HFFc6 (cell line): ENCODE measurements around the gene SOHLH1. TPM values are rescaled to one million over a fixed set of nuclear protein-coding genes. Genes with fewer than 3 reads are reported as not detected.

Source experiments
- DNase-seq: peaks from one replicate; pipeline ENCODE4 v3.0.0-alpha.2; 2018
- H3K27ac Mint-ChIP-seq: 2 replicates; pipeline ENCODE4 v1.8.0; 2020; ENCODE audit warnings: mild to moderate bottlenecking, mixed read lengths
- H3K27me3 Mint-ChIP-seq: 2 replicates; pipeline ENCODE4 v1.8.0; 2021; ENCODE audit warnings: mild to moderate bottlenecking, moderate library complexity, mixed read lengths; ENCODE audit not compliant: insufficient read depth
- H3K36me3 Mint-ChIP-seq: 2 replicates; pipeline ENCODE4 v1.8.0; 2021; ENCODE audit warnings: low read depth, mixed read lengths
- H3K4me1 Mint-ChIP-seq: 2 replicates; pipeline ENCODE4 v1.8.0; 2020; ENCODE audit warnings: low read depth, mixed read lengths
- H3K4me3 Mint-ChIP-seq: 2 replicates; pipeline ENCODE4 v1.8.0; 2020; ENCODE audit warnings: mild to moderate bottlenecking, moderate library complexity, mixed read lengths
- H3K9me3 Mint-ChIP-seq: 2 replicates; pipeline ENCODE4 v1.8.0; 2020; ENCODE audit warnings: mild to moderate bottlenecking, mixed read lengths
- long read RNA-seq: library from polyadenylated mRNA; unstranded; transcript quantifications from one replicate; pipeline ENCODE4 v2.0.0, GENCODE V29; 2019
- total RNA-seq, 6 experiments: library from RNA; stranded (reverse); fragmentation: NEBNext Ultra II Directional; extraction: Animal tissue kit (Norgen Biotek cat#: 25700); gene quantifications; 2 replicates in 1 of 6; 3 replicates in 5 of 6; pipeline ENCODE4 v1.2.3, GENCODE V29; 2021
- TF ChIP-seq, protein P1 (sequence below): fragments of 200-600 bp; sonication (generic); IDR thresholded peaks from 2 replicates; pipeline ENCODE4 v1.5.0; 2021; ENCODE audit warnings: antibody characterized with exemption, mild to moderate bottlenecking

Gene SOHLH1, protein sequence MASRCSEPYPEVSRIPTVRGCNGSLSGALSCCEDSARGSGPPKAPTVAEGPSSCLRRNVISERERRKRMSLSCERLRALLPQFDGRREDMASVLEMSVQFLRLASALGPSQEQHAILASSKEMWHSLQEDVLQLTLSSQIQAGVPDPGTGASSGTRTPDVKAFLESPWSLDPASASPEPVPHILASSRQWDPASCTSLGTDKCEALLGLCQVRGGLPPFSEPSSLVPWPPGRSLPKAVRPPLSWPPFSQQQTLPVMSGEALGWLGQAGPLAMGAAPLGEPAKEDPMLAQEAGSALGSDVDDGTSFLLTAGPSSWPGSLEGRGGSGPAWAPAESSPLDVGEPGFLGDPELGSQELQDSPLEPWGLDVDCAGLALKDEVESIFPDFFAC
- not detected for total RNA-seq
- long read RNA-seq: 0 reads

DNA sequence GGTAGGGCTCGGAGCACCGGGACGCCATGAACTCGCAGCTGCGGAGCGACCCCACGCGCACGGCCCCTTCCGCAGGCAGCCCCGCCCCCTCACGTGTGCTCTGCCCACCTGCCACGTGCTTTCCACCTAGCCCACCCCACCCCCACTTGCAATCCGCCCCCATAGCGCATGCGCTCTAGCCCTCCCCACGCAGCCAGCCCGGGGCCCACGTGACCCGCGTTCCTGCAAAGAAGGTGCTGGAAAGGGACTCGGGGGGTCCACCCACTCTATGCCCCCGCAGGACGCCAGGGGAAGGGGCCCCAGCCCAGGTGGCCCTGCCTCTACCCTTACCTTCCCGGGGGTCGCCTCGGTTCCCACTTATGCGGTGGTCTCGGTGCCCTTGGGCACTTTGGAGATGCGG is at the start of gene SOHLH1:
Gene SOHLH1, minus strand, starts transcription at position 42 of the 400 bp plus-strand sequence. Its CDS starts 14 bp downstream, at position 28.
- no peak for DNase-seq
- Mint-ChIP-seq H3K27me3 (peaks cover 12% of the 10 kb centered on the region), H3K4me1 (no peaks in the 10 kb centered on the region), H3K36me3 (no peaks in the 10 kb centered on the region), H3K27ac (no peak within 1 kb of the TSS), H3K9me3 (no peaks in the 10 kb centered on the region), H3K4me3 (no peak within 1 kb of the TSS)
- TF ChIP-seq, protein P1, sequence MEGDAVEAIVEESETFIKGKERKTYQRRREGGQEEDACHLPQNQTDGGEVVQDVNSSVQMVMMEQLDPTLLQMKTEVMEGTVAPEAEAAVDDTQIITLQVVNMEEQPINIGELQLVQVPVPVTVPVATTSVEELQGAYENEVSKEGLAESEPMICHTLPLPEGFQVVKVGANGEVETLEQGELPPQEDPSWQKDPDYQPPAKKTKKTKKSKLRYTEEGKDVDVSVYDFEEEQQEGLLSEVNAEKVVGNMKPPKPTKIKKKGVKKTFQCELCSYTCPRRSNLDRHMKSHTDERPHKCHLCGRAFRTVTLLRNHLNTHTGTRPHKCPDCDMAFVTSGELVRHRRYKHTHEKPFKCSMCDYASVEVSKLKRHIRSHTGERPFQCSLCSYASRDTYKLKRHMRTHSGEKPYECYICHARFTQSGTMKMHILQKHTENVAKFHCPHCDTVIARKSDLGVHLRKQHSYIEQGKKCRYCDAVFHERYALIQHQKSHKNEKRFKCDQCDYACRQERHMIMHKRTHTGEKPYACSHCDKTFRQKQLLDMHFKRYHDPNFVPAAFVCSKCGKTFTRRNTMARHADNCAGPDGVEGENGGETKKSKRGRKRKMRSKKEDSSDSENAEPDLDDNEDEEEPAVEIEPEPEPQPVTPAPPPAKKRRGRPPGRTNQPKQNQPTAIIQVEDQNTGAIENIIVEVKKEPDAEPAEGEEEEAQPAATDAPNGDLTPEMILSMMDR: no peak

DNA sequence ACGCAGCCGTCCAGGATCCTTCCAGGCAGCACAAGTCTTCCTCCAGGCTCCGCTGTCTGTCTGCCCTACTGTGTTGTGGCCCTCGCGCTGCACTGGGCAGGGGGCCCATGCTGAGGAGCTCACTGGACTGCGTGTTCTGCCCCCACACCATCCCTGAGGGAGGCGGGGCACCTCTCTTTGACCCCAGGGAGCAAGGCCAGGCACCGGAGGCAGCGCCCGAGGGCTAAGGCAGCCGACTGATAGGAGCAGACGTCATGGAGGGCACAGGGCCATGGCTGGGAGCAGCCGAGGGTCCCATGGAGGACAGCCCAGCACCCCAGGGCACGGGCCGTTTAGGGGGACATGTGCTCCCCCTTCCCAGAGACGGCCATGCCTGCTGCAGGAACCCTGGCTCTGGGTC is 49.4 kb upstream of the SOHLH1 start:
- TF ChIP-seq, protein P1: no peak
- H3K4me1 Mint-ChIP-seq: no peaks in the 10 kb centered on the region
- peaks cover 5% of the 10 kb centered on the region for H3K27me3 Mint-ChIP-seq

DNA sequence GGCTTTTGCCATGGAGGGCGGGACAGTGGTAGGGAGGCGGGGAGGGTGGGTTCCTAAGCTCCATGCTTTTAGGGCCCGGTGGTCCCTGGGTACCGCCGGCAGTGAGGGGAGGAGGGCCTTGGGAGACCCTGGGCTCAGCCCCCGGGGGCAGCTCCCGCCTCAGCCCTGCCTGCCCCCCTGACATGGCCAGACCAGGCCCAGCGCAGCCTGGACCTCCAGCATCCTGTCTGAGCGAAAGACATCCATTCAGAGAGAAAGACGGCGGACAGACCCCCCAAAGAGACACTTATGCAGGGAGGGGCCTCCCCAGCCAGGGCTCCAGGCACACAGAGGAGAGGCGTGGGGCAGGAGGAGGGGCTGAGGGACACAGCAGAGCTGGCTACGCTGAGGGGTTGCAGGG is 48.0 kb upstream of the SOHLH1 start:
- Mint-ChIP-seq H3K9me3 (peaks cover 5% of the 10 kb centered on the region), H3K27ac (no peak overlapping the region), H3K27me3 (peaks cover 5% of the 10 kb centered on the region), H3K36me3 (no peaks in the 10 kb centered on the region), H3K4me1 (no peaks in the 10 kb centered on the region), H3K4me3 (no peak overlapping the region)
- DNase-seq: no peak
- TF ChIP-seq, protein P1: no peak

More for the DNA sequence above, 49.4 kb upstream of the SOHLH1 start:
- no peak overlapping the region for H3K27ac Mint-ChIP-seq
- no peak overlapping the region for H3K4me3 Mint-ChIP-seq
- no peaks in the 10 kb centered on the region for H3K36me3 Mint-ChIP-seq
- peaks cover 11% of the 10 kb centered on the region for H3K9me3 Mint-ChIP-seq
- no peak for DNase-seq

DNA sequence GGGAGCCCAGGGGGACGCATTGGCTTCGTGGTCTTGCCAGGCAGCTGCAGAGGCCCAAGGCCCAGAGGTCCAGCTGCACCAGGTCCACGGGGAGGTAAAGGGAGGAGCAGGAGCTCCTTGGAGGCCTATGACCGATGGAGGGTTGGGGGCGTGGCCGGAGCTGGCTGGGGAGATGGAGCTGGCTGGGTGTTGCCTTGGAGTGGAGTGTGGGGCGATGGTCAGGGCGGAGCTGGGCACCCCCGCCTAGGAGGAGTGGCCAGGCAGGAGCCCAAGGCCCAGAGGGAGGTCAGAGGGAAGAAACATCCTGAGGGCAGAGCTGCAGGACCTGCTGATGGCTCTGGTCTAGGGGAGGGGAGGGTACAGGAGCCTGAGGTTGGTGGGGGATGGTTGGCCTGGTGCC is 47.3 kb upstream of the SOHLH1 start:
- Mint-ChIP-seq H3K4me3 (no peak overlapping the region), H3K9me3 (peaks cover under 1% of the 10 kb centered on the region; the same call in 1 of the 2 replicates), H3K4me1 (no peaks in the 10 kb centered on the region), H3K27ac (no peak overlapping the region), H3K36me3 (no peaks in the 10 kb centered on the region), H3K27me3 (peaks cover 5% of the 10 kb centered on the region)
- TF ChIP-seq, protein P1: no peak
- DNase-seq: no peak

DNA sequence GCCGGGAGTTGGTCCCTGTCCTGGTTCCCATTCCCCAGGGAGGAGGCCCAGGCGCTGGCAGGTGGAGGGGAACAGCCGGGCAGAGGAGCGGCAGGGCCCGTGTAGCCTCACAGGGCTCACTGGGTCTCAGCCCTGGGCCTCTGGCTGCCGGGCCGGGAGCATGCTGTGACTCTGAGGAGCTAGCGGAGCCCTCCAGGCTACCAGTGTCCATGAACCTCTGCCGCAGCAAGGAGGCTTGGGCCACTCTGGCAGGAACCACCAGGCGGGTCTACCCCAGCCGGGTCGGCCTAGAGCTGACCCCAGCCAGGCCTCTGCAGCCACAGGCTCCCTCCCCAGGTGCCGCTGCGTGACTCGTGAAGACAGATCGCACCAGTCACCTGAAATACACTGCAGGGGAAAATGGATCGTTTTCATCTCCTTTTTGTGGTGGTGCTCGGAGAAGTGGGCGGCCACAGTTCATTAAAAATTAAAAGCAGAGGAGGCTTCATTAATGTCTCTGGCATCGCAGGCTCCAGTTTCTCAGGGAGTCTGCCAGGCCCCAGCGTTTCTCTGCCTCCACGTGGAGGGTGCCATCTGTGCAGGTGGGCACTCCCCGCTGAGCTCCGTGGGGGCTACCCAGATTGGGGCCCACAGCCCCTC is 46.5 kb upstream of the SOHLH1 start:
- DNase-seq: no peak
- no peak overlapping the region for H3K4me3 Mint-ChIP-seq
- peaks cover 5% of the 10 kb centered on the region for H3K27me3 Mint-ChIP-seq

More for the DNA sequence above, 46.5 kb upstream of the SOHLH1 start:
- Mint-ChIP-seq H3K36me3 (no peaks in the 10 kb centered on the region), H3K4me1 (no peaks in the 10 kb centered on the region), H3K27ac (no peak overlapping the region), H3K9me3 (no peaks in the 10 kb centered on the region)
- TF ChIP-seq, protein P1: no peak
